ENCODE results near the gene MMP15. TPM values are rescaled to one million over a fixed set of nuclear protein-coding genes. Genes with fewer than 3 reads are reported as not detected.

MMP15 gene
- total and polyA plus RNA-seq, 2 of the 4 experiments (the other 2 are of a cell fraction), result 0.18 to 0.56 TPM

DNA sequence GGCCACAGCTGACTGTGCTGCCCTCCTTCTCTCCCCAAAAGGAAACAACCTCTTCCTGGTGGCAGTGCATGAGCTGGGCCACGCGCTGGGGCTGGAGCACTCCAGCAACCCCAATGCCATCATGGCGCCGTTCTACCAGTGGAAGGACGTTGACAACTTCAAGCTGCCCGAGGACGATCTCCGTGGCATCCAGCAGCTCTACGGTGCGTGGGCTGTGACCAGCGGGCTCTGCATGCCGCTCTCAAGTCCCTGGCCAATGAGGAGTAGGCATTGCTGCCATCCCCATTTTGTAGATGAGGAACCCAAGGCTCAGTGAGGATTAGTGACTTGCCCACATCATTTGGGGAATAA is 14.9 kb downstream of the MMP15 start:
- POLR2A ChIA-PET (ENCODE audit: unreplicated experiment), result no interaction called here
- no peak overlapping the region for H3K9ac ChIP-seq (ENCODE audit: low read depth, low read length)
- no peaks in the 10 kb centered on the region for H3K36me3 ChIP-seq (ENCODE audit: control insufficient read depth, insufficient read depth, low read length)
- H3K9me1 ChIP-seq (ENCODE audit: insufficient read depth, low read length), result no peaks in the 10 kb centered on the region; the same call in 1 of the 2 replicates
- no peak overlapping the region for H3K4me3 ChIP-seq (ENCODE audit: insufficient read depth, low read depth, low read length)
- in situ Hi-C loops (cut with MboI; ENCODE audit: low sequenced_read_pairs) (no loop called here), dilution Hi-C loops (cut with HindIII; ENCODE audit: low sequenced_read_pairs, unreplicated experiment) (no loop called here), intact Hi-C loops (cut with micrococcal nuclease) (no loop called here)
- H3K23ac ChIP-seq (ENCODE audit: low read depth, low read length), result no peak overlapping the region
- H3K18ac ChIP-seq (ENCODE audit: low read depth, low read length), result no peak overlapping the region
- no peak overlapping the region for H2AFZ ChIP-seq (replicated peaks; ENCODE audit: low read length, poor library complexity)
- no peaks in the 10 kb centered on the region for H3K9me3 ChIP-seq (ENCODE audit: control insufficient read depth, insufficient read depth, low read length)
- H3K56ac ChIP-seq (ENCODE audit: extremely low read depth, insufficient read depth, low read length), result no peak overlapping the region
- no peaks in the 10 kb centered on the region for H3K4me1 ChIP-seq (ENCODE audit: control insufficient read depth, insufficient read depth, low read length)
- no peak overlapping the region for H2BK15ac ChIP-seq (ENCODE audit: low read depth, low read length)
- H4K91ac ChIP-seq (ENCODE audit: insufficient read depth, low read depth, low read length), result no peak overlapping the region
- H2BK20ac ChIP-seq (ENCODE audit: low read depth, low read length), result no peak overlapping the region
- no peak overlapping the region for H3K4me2 ChIP-seq (ENCODE audit: low read depth, low read length)
- H3K79me1 ChIP-seq (ENCODE audit: low read depth in 1 of 2, low read length in 2 of 2), result no peaks in the 10 kb centered on the region
- H2BK5ac ChIP-seq (ENCODE audit: low read depth, low read length, poor library complexity, severe bottlenecking), result no peak overlapping the region
- no peak overlapping the region for H2BK120ac ChIP-seq (ENCODE audit: low read depth, low read length)
- no peak for ATAC-seq (ENCODE audit: low read depth)
- CTCF ChIA-PET, result no interaction called here
- 100% methylated on average over 4 of the region's 12 CpGs; no CpG with 5 or more reads in 1 of the 2 experiments for WGBS, 2 experiments (ENCODE audit: extremely low coverage in 2 of 2, insufficient read length in 1 of 2)
- H4K5ac ChIP-seq (ENCODE audit: low read depth, low read length), result no peak overlapping the region
- DNase-seq, result no peak
- H4K20me1 ChIP-seq (ENCODE audit: insufficient read depth, low read length), result no peaks in the 10 kb centered on the region
- H2AK9ac ChIP-seq (replicated peaks; ENCODE audit: low read depth, low read length, poor library complexity), result peak overlapping the region; percentile 61
- H2AK5ac ChIP-seq (ENCODE audit: low read depth, low read length), result no peak overlapping the region
- TF ChIP-seq, protein P1, sequence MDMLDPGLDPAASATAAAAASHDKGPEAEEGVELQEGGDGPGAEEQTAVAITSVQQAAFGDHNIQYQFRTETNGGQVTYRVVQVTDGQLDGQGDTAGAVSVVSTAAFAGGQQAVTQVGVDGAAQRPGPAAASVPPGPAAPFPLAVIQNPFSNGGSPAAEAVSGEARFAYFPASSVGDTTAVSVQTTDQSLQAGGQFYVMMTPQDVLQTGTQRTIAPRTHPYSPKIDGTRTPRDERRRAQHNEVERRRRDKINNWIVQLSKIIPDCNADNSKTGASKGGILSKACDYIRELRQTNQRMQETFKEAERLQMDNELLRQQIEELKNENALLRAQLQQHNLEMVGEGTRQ (IDR thresholded peaks at IDR 0.05; ENCODE audit: low read depth, low read length), result no peak
- TF ChIP-seq RAD21 (IDR thresholded peaks at IDR 0.05; ENCODE audit: low read length), result no peak
- no peak overlapping the region for H3K14ac ChIP-seq (replicated peaks; ENCODE audit: low read depth, low read length)
- no peak overlapping the region for H4K8ac ChIP-seq (ENCODE audit: low read depth in 2 of 2, low read length in 2 of 2)
- no peak overlapping the region for H3K4ac ChIP-seq (ENCODE audit: low read depth, low read length)
- no peak overlapping the region for H3K27ac ChIP-seq (ENCODE audit: insufficient read depth, low read length)
- BruUV-seq (replicated peaks), result no TSS peak
- peaks cover 7% of the 10 kb centered on the region; the same call in 1 of the 2 replicates for H3K27me3 ChIP-seq (ENCODE audit: control insufficient read depth, insufficient read depth, low read length)

Measured in IMR-90 (cell line).